Activated CD4-positive, alpha-beta T cell treated with anti-CD3 and anti-CD28 coated beads for 48 hours (primary cell): ENCODE data around the gene ARHGEF3.
"Not testable (repeated sequence)": the region's sequence is repeated elsewhere in the genome, so short reads cannot be mapped to it uniquely, and the experiment has no call there.

ENCODE experiments used
- DNase-seq: peaks from one replicate; pipeline ENCODE4 v3.0.0-alpha.2; 2020

ARHGEF3 gene

DNA sequence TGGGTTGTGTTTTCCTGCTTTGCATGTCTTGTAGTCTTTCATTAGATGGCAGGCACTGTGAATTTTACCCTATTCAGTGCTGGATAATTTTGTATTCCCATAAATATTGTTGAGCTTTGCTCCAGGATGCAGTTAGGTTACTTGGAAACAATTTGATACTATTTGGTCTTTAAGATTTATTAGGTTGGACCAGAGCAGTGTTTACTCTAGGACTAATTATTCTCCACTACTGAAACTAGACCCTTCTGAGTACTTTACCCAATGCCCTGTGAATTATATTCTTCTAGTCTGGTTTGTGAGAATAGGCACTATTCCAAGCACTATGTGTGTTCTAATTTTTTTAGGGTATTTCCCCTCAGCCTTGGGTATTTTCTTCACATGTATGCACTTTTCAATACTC is 80.9 kb downstream of the ARHGEF3 start:
- DNase-seq = no peak

DNA sequence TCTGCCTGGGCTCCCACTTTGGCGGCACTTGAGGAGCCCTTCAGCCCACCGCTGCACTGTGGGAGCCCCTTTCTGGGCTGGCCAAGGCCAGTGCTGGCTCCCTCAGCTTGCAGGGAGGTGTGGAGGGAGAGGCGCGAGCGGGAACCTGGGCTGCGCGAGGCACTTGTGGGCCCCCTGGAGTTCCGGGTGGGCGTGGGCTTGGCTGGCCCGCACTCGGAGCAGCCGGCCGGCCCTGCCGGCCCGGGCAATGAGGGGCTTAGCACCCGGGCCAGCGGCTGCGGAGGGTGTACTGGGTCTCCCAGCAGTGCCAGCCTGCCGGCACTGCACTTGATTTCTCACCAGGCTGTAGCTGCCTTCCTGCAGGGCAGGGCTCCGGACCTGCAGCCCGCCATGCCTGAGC is 82.9 kb downstream of the ARHGEF3 start:
- DNase-seq = not testable (repeated sequence)

DNA sequence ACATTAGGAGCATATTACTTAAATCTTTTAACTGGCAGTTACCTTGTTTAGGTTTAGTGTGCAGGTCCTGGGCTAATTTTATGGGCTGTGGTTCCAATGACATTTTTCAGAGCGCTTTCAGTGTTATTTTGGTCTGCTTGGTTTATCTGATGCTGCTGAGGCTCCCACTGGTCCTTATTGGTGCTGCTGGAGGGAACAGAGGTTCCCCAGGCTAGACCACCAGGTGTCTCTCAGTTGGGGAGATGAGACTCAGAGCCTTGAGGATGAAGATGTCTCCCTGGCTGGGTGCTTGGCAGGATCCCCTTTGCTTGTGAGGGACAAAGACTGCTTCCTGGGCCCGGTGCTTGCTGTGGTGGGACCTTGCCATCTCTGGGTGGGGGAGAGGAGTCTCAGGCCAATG is 90.4 kb downstream of the ARHGEF3 start:
- DNase-seq = no peak

DNA sequence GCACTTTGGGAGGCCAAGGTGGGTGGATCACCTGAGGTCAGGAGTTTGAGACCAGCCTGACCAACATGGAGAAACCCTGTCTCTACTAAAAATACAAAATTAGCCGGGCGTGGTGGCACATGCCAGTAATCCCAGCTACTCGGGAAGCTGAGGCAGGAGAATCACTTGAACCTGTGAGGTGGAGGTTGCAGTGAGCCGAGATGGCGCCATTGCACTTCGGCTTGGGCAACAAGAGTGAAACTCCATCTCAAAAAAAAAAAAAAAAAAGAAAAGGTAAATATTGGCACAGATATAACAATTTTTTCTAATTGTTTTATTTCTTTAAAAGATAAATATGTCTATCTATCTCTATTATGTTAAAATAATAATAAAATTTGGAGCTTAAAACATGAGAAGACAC is 94.3 kb downstream of the ARHGEF3 start:
- peak; percentile 28 for DNase-seq

DNA sequence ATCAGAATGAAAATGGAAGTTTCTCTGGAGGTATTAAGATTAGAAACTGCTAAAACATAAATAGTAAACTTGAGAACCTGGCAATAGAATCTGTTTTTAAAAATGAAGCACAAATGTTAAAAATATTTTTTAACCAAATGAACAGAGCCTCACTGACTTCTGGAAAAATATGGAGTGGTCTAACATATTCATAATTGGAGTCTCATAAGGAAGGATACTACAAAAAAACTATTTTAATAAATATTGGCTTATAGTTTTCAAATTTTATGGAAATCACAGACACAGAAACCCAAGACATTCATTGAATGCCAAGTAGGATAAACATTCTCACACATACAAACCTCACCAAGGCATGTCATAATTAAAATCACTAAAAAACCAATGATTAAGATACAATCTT is 95.1 kb downstream of the ARHGEF3 start:
- DNase-seq = no peak

DNA sequence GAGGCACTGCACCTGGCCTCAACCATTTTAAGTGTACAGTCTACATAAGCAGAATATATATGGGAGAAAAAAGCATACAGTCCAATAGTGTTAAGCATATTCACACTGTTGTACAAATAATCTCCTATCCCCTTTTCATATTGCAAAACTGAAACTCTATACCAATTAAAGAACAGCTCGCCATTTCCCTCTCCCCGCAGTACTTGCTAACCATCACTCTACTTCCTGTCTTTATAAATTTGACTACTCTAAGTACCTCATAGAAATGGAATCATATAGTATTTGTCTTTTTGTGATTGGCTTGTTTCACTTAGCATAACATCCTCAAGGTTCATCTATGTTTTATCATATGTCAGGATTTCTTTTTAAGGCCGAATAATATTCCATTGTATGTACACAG is 97.0 kb downstream of the ARHGEF3 start:
- no peak for DNase-seq

DNA sequence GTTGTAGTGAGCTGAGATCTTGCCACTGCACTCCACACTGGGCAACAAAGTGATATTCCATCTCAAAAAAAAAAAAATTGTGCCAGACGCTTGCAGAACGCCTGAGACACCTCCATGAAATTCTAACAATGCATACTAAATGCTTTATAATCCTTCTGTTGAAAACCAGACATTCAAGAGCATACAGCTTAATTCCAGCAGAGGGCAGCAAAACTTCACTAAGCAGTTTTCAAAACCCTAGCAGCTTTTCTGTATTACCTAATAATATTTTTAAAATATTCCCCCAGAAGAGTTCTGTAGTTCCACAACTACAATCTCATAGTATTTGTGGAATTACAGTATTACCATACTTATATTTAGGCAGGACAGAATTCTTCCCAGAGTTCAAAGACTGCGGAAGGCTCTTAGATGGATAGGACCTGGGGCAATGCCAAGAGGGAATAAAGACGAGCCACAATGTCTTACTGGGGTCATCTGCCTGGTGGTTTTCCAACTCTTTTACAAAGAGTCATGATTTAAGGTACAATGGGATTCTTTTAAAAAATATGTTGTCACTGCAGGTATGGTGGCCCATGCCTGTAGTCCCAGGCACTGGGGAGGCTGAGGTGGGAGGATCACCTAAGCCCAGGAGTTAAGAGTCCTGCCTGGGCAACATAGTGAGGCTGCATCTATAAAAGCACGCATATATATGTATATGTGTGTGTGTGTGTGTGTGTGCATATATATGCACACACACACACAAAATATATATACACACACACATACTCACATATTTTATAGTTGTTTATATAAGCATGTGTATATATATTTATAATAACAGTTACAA is 99.0 kb downstream of the ARHGEF3 start:
- DNase-seq = peak; percentile 49

DNA sequence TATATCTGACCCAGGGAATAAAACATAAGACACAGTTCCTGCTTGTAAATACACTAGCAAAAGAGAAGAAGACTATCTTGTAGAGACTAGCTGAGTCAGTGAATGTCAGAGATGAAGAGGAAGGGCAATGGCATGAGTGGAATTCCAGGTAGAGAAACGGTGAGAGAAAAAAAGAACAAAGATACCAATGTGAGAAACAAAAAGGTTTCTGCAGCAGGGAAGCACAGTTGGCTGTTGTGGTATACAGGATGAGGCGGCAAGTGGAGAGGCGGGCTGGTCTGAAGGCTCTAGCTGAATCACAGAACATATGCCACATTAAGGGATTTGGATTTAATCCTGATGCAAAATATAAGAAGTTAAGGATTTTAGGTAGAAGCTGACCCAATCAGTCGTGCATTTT is 101.6 kb downstream of the ARHGEF3 start:
- DNase-seq = no peak

DNA sequence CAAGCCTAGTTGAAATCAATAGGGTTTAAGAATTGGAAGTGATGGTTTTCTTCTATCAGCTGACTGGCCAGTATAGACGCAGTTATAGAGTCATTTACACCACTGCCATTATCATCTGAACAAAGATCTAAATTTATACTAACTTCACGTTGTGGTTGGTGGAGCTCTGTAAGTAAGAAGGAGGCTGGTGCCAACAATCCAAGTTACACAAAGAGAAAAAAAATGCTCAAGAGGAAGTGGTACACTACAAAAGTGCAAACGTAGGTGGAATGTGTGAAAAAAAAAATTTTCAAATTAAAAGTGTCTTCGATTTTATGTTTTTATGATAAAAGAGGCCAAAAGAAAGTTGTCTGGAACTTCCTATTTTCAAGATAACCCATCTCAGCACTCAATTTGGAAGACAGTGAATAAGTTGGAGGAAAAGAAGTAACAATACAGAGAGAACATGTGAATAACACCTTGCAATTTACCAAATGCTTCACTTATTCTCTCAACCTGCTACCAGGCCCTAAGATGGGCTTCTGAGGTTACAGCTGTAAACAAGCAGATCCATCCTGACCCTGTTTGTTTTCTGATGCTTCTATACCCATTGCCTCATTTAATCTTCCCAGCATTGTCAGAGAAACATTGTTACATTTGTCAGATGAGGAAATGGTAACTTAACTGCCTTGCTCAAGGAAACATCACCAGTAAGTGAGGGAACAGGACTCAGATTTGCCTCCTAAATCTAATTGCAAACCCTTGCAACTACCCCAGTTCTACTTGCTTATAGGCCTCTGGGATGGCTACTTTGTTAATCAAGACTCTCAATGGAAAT is 106.7 kb downstream of the ARHGEF3 start:
- no peak for DNase-seq

DNA sequence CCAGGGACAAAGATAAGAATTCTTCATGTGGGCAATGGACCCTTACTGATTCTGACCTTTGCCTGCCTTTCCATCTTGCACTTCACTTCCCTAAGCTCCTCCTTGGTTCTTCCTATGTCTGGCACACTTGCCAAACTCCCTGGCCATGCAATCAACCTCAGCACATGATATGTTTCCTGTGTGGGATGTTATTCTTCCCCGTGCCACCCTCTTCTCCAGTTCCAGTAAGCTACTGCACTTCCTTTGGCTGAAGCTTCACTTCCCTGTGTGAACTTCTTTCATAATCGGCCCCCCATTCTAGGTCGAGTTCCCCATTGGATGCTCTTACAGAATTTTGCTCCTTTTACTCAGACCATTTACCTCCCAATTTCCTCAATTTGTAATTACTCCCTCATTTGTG is 108.0 kb downstream of the ARHGEF3 start:
- DNase-seq = no peak

DNA sequence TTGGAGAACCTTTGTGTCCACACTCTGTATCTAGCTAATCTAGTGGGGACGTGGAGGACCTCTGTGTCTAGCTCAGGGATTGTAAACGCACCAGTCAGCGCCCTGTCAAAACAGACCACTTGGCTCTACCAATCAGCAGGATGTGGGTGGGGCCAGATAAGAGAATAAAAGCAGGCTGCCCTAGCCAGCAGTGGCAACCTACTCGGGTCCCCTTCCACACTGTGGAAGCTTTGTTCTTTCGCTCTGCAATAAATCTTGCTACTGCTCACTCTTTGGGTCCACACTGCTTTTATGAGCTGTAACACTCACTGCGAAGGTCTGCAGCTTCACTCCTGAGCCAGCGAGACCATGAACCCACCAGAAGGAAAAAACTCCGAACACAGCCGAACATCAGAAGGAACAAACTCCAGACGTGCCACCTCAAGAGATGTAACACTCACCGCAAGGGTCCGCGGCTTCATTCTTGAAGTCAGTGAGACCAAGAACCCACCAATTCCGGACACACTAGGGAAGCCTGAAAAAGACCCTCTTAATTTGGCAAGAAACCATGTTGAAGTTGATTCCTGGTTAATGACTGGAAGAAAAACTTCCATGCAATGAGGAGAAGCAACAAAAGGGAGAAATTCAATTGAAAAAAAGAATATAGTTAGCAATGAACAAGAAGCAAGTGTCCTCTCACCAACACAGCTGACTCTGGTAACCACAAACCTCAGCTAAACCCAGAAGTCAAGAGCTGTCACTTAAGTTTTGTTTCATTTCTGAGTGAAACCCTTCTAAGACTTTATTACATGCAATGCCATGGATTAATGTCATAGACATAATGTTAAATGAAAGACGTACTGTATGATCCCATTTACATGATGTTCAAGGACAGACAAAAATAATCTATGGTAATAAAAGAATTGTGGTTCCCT is 109.0 kb downstream of the ARHGEF3 start:
- peak; percentile 26 for DNase-seq

DNA sequence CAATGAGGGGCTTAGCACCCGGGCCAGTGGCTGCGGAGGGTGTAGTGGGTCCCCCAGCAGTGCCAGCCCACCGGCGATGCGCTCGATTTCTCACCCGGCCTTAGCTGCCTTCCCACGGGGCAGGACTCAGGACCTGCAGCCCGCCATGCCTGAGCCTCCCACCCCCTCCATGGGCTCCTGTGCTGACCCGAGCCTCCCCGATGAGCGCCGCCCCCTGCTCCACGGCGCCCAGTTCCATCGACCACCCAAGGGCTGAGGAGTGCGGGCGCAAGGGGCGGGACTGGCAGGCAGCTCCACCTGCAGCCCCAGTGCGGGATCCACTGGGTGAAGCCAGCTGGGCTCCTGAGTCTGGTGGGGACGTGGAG is 109.8 kb downstream of the ARHGEF3 start:
- DNase-seq = not testable (repeated sequence)

DNA sequence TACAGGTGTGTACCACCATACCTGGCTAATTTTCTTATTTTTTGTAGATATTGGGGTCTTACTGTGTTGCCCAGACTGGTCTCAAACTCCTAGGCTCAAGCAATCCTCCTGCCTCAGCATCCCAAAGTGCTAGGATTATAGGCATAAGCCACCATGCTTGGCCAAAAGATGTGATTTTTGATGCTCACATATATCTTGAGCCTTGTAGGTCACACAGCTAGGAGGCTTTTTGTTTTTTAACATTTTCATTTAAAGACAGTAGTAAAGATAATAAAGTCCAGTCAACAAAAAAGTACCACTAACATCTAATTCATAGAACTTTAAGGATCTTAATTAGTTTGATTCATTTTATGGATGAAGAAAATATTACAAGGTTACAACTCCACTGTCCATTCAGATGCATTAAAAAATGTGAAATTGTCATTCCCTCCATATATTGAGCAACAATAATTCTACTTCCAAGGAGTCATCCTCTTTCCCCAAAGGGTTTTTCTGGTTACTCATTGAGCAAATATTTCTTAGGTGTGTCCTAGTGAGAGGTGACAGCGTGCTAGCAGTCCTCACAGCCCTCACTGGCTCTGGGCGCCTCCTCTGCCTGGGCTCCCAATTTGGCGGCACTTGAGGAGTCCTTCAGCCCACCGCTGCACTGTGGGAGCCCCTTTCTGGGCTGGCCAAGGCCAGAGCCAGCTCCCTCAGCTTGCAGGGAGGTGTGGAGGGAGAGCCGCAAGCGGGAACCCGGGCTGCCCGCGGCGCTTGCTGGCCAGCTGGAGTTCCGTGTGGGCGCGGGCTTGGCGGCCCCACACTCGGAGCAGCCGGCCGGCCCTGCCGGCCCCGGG is 110.4 kb downstream of the ARHGEF3 start:
- no peak for DNase-seq

DNA sequence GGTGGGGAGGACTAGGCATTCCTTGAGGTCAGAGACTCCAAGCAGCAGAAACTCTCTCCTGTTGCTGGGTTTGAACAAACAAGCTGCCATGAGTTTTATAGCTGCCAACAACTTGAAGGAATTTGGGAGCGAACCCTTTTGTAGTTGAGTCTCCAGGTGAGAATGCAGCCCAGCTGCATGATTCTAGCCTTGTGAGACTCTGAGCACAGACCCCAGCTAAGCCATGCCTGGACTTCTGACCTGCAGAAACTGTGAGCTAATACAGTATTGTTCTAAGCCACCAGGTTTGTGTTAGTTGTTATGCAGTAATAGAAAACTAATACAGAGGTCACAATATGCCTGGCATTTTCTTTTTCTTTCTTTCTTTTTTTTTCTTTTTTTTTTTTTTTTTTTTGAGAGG is 112.4 kb downstream of the ARHGEF3 start:
- DNase-seq = no peak

DNA sequence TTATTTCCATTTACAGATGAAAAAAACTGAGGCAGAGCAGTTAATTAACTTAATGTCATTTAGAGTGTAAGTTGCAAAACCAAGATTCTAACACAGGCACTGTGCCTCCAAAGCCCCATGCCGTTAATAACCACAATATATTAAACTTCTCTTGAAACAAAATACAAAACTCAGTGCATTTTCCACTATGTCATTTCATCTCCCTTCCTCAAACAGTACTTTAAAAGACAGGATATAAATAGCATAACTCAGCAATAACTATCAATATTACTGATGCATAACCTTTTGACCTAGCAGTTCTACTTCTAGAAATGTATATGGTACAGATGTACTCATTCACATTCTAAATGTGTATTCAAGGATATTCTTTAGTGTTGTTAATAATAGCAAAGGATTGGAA is 113.6 kb downstream of the ARHGEF3 start:
- DNase-seq = no peak

DNA sequence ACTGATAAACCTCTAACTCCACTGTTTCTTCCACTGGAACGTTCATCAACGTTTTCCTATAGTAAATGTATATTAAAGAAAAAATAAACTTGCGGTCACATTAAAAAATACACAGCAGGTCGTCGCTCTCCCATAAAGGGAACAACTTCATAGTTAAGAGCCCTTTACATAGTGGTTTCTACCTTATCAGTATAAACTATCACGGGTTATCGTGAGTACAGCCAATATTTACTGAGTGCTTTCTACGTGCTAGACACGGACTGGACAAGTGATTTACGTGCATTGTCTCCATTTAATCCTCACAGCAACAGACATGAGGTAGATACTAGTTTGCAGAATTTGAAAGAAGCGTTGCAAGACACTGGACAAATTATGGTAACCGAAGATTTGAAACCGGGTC is 117.7 kb downstream of the ARHGEF3 start:
- no peak for DNase-seq

DNA sequence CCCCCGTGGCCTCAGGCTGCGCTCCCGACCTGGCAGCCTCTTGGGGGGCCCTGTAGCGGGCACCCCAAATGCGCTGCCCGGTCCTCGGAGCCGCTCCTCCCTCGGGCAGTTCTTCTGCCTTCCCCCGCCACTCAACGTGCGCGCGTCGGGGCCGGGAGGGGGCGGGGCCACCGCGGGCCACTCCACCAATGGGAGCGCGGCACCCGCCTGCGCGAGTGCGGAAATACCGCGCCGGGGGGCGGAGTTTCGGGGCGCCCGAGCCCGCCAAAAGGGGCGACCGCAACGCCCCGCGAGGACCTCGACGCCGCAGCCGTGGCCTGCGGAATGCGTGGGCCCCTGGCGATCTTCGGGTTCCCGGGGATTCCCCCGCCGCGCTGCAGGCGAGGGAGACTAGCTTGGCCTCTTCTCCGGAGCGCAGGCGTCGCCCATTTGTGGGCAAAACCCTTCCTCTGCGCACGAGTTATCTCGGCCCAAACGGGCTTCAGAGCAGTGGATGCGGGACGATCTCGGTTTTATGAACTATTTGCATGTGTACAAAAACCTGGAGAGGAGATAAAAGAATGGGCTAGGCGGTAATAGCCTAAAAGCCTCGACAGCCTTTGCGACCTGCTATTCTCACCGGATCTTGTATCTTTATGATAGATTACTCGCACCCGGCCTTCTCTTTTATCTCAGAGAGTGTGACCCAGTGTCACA is 118.5 kb downstream of the ARHGEF3 start, which contains the start of gene TASOR:
TASOR (minus strand) TSS at position 144 of the 696 bp plus-strand sequence. CDS start 259 bp downstream, outside the sequence.
- DNase-seq = peak; percentile 92

DNA sequence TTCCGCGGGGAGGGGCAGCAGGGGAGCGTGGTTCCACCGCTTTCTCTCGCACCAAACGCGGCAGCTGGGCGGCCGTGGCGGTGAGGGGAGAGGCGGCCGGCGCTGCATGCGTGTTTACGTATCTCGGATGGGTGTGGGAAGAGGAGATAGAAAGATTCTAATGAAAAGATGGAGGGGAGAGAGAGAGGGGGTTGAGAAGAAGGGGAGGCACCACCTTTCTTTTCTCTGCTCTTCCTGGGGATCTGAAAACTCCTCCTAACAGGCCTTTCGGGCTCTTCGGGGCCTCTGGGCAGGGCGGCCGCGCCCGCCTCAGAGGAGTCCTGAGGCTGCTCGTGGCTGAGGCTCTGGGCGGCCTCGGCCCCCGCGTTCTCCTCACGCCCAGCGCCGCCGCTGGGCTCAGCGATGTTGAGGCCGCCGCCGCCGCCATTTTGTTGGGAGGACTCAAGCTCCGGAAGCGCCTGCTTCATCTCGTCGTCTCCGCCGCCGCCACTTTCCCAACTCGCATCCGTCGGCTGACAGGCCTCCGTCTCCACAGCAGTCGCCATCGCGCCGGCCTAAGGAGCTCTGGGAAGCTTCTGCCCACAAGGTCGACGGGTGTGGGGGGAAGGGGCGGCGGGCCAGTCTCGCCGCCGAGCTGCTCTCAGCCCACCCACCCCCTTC is 119.2 kb downstream of the ARHGEF3 start:
- peak; percentile 86 for DNase-seq

DNA sequence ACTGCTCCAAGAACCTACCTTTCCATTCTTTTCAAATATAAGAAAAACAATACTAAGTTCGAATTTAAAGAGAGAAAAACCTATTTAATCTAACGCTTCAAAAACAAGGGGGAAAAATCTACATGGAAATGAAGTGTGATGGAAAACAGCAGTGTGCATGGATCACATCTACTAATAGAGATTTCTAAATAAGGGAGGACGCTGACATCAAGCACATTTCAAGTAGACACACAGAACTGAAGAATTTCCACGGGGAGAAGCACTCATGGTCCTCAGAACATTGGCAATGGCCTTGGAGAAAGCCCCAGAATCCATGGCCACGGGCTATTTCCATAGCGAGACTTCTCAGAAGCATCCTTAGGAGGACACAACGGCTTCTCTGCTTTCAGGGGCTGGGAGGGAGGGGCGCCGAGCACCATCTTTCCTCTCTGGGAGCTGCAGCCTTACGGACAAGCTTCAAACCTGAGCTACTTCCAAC is 119.7 kb downstream of the ARHGEF3 start:
- no peak for DNase-seq

DNA sequence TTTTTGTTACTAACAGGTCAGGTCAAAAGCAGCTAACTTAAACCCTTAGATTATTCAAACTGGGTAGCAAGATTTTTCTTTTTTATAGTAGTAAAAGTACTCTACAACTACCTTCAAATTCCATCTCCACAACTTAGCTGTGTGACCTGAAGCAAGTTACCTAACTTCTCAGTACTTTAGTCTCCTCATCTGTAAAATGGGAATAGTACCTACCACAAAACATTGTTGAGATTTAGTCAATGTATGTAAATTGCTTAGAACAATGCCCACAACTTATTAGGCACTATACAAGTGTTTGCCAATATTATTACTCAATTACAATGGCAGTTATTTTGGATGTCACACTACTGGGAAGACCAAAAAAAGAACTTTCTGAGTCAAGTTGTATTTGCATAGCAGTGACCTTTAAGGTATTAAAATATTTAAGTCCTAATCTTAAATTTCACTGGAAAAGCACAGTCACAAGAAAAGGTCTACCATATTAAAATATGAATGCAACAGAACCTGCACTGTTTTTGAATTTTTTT is 121.6 kb downstream of the ARHGEF3 start:
- no peak for DNase-seq
